D721Med (cell line): ENCODE data around the gene TIMP3.

Source experiments
- DNase-seq: peaks from one replicate; pipeline ENCODE4 v3.0.0; 2011; ENCODE audit warnings: low spot score; ENCODE audit not compliant: insufficient read length
- FAIRE-seq: peaks from 2 replicates; lab custom pipeline; 2011; peaks lifted over from hg19 to GRCh38; lab: Jason Lieb, UNC
- TF ChIP-seq, protein P1 (sequence below): IDR thresholded peaks from 2 replicates; pipeline ENCODE4 v1.5.1; 2012; ENCODE audit warnings: mild to moderate bottlenecking, control low read depth; ENCODE audit not compliant: insufficient read depth; ENCODE audit errors: missing control alignments

TIMP3 gene

GRCh38 chr22:32809786-32810554, 8.5 kb downstream of the TIMP3 start:
- TF ChIP-seq, protein P1, sequence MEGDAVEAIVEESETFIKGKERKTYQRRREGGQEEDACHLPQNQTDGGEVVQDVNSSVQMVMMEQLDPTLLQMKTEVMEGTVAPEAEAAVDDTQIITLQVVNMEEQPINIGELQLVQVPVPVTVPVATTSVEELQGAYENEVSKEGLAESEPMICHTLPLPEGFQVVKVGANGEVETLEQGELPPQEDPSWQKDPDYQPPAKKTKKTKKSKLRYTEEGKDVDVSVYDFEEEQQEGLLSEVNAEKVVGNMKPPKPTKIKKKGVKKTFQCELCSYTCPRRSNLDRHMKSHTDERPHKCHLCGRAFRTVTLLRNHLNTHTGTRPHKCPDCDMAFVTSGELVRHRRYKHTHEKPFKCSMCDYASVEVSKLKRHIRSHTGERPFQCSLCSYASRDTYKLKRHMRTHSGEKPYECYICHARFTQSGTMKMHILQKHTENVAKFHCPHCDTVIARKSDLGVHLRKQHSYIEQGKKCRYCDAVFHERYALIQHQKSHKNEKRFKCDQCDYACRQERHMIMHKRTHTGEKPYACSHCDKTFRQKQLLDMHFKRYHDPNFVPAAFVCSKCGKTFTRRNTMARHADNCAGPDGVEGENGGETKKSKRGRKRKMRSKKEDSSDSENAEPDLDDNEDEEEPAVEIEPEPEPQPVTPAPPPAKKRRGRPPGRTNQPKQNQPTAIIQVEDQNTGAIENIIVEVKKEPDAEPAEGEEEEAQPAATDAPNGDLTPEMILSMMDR, result no peak
- FAIRE-seq (no peak), DNase-seq (no peak)

- DNase-seq, result no peak
- no peak for FAIRE-seq
- TF ChIP-seq, protein P1, result no peak
Observed at GRCh38 chr22:32810555-32811133, 9.1 kb downstream of the TIMP3 start.

- DNase-seq (no peak), FAIRE-seq (no peak)
- TF ChIP-seq, protein P1, result no peak
Observed at GRCh38 chr22:32811788-32812545, 10.5 kb downstream of the TIMP3 start.

DNA sequence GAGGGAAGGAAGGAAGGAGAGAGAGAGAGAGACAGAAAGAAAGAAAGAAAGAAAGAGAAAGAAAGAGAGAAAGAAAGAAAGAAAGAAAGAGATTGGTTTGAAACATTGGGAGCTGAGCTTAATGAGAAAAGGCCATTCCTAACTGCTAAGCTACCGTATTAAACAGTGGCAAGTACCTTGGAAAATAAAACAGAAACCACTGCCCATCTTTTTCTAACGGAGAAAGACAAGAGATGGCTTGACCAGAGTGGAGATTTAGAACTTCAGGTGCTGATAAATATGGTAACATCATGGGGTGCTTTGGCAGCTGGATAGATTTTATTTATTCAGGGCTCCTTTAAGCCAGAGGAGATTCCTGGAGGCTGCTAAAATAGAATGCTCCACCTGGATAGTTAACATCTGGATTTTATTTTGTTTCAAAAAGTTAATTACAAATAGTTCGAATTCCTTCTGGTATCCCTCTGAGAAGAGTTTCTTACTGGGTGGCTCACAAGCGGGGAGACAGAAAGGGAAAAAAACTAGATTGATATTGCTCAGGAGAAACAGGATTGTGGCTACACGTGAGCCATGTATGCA, 12.9 kb downstream of the TIMP3 start:
- FAIRE-seq (no peak), DNase-seq (no peak)
- TF ChIP-seq, protein P1, result no peak

DNA sequence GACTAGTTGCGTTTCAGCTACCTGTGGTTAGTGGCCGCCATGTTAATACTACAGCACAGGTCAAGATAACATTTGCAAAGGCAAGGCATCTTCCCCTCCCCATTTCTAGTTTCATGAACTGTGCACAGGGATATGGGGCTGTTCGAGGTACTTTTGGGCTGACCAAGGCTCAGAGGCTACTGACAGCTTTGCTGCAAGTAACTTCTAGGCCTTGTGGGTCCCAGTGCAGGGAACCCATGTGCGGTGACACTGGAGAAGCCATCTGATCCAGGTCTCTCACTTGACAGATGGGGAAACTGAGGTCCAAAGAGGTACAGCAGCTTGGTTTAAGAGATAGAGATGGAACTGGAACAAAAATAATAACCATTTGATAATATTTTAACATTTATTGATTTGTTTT, 13.6 kb downstream of the TIMP3 start:
- DNase-seq (no peak), FAIRE-seq (no peak)
- TF ChIP-seq, protein P1, result no peak

- TF ChIP-seq, protein P1, result no peak
- FAIRE-seq, result no peak
Observed at GRCh38 chr22:32815943-32816342, 14.4 kb downstream of the TIMP3 start.

More at GRCh38 chr22:32815943-32816342, 14.4 kb downstream of the TIMP3 start:
- no peak for DNase-seq
